ENCODE data around the gene ZDHHC21.

Gene ZDHHC21

GRCh38 chr9:14597171-14597799, 95.9 kb downstream of the ZDHHC21 start:
- no peak for DNase-seq

GRCh38 chr9:14593406-14593805, 99.8 kb downstream of the ZDHHC21 start:
- no peak for DNase-seq

- no peak for DNase-seq
Measured at GRCh38 chr9:14591411-14591810, 101.8 kb downstream of the ZDHHC21 start.

GRCh38 chr9:14585730-14586473, 107.3 kb downstream of the ZDHHC21 start:
- no peak for DNase-seq

GRCh38 chr9:14584571-14584970, 108.7 kb downstream of the ZDHHC21 start:
- no peak for DNase-seq

- no peak for DNase-seq
Measured at GRCh38 chr9:14578030-14578429, 115.2 kb downstream of the ZDHHC21 start.

- no peak for DNase-seq
Measured at GRCh38 chr9:14574173-14574572, 119.1 kb downstream of the ZDHHC21 start.

GRCh38 chr9:14573319-14573718, 119.9 kb downstream of the ZDHHC21 start:
- no peak for DNase-seq

GRCh38 chr9:14565352-14566016, 127.7 kb downstream of the ZDHHC21 start:
- DNase-seq, result no peak

- no peak for DNase-seq
Measured at GRCh38 chr9:14563902-14564624, 129.2 kb downstream of the ZDHHC21 start.

- DNase-seq, result no peak
Measured at GRCh38 chr9:14561929-14562405, 131.3 kb downstream of the ZDHHC21 start.
